Aortic smooth muscle cell (primary cell): ENCODE data around the gene GATA5. TPM values are rescaled to one million over a fixed set of nuclear protein-coding genes. Genes with fewer than 3 reads are reported as not detected.

Experiments used
- total RNA-seq: library from RNA; depleted of rRNA; stranded (reverse); fragments of >200 nt; gene quantifications from 2 replicates; pipeline ENCODE4 v1.2.3, GENCODE V29; 2014

GATA5 gene, protein sequence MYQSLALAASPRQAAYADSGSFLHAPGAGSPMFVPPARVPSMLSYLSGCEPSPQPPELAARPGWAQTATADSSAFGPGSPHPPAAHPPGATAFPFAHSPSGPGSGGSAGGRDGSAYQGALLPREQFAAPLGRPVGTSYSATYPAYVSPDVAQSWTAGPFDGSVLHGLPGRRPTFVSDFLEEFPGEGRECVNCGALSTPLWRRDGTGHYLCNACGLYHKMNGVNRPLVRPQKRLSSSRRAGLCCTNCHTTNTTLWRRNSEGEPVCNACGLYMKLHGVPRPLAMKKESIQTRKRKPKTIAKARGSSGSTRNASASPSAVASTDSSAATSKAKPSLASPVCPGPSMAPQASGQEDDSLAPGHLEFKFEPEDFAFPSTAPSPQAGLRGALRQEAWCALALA
- total RNA-seq, result 0.93 and 1.3 TPM in 2 replicates

DNA sequence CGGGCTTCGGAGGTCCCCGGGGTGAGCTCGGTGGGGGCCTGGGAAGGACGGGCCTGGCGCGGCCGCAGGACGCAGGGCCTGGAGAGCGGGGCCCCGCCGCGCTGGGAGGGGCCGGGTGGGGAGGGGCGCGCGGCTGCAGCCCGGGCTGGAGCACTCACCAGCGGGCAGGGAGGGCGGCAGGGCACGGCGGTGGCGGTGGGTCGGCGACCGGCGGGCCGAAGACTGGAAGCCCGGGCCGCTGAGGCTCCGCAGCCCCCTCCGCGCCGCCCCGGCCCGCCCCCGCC is at the start of gene GATA5:
Gene GATA5 (minus strand): TSS at position 224 of the 284 bp plus-strand sequence. CDS start 474 bp downstream, outside the sequence.

DNA sequence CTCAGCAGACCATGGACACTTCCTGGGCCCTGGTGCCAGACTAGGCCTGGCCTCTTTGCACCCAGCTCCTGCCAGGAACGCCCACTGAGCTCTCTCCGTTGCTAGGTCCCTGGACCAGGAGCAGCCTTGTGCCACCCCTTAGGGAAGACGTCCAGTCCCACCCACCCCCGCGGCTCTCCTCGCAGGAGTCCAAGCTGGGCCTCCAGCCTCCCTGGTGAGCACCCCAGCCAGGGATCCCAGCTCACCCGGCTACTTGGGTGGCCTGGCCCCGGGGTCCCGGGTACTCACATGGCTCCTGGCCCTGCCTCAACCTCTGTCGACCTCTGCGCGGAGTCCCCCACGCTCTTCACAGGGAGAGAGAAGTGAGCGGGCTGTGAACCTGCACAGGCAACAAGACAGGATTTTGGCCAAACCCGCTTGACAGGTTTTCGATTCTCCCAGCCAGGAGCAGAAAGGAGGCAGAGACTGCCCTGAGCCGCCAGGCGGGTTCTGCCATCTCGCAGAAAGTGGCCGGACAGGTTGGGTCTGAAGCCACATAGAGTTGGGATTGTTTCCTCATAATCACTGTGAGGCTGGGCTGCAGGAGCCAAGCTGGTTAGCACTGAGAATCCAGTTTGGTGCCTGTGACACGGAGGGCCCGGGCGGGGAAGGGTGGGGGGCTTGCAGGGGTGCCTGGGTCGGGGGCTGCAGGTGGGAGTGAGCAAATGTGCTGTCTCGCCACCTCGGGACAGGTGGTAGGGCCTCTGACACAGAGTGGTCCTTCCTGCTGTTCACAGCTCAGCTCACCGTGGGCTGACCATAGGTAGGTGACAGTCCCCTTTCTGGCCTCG is 48.4 kb downstream of the GATA5 start, which contains the start of gene RBBP8NL:
Gene RBBP8NL (minus strand): TSS at position 368 of the 830 bp plus-strand sequence. CDS start 7,892 bp downstream, outside the sequence.

Other genes with a start within 250 kb of the GATA5 start
- 29.6 and 29.8 TPM in 2 replicates for gene OSBPL2, start 237.5 kb downstream of the GATA5 start, total RNA-seq
- gene ADRM1, start 173.0 kb downstream of the GATA5 start, total RNA-seq, result 81.4 and 101 TPM in 2 replicates
- 112 and 157 TPM in 2 replicates for gene LAMA5, start 108.7 kb downstream of the GATA5 start, total RNA-seq
- gene RPS21, start 88.9 kb downstream of the GATA5 start, total RNA-seq, result 674 and 1,016 TPM in 2 replicates
- gene CABLES2, start 68.7 kb downstream of the GATA5 start, total RNA-seq, result 0.66 and 0.68 TPM in 2 replicates
- not detected in 2 replicates for gene RBBP8NL, start 48.5 kb downstream of the GATA5 start, total RNA-seq
- 0.25 and 0.53 TPM in 2 replicates for gene SLCO4A1, start 166.5 kb upstream of the GATA5 start, total RNA-seq
- gene NTSR1, start 232.8 kb upstream of the GATA5 start, total RNA-seq, result 0.87 and 1.3 TPM in 2 replicates